ENCODE measurements around the gene DGCR8.

Gene DGCR8

GRCh38 chr22:20079745-20080444, at the start of gene DGCR8:
DGCR8 (plus strand) TSS chr22:20080241; CDS start chr22:20085964, 5,723 bp downstream.
- peak; percentile 26 for DNase-seq (ENCODE audit: low read depth)

- DNase-seq (ENCODE audit: low read depth) = no peak
Observed at GRCh38 chr22:20031732-20032406, 48.2 kb upstream of the DGCR8 start.

GRCh38 chr22:20032407-20032991, 47.5 kb upstream of the DGCR8 start:
- DNase-seq (ENCODE audit: low read depth) = no peak

DNA sequence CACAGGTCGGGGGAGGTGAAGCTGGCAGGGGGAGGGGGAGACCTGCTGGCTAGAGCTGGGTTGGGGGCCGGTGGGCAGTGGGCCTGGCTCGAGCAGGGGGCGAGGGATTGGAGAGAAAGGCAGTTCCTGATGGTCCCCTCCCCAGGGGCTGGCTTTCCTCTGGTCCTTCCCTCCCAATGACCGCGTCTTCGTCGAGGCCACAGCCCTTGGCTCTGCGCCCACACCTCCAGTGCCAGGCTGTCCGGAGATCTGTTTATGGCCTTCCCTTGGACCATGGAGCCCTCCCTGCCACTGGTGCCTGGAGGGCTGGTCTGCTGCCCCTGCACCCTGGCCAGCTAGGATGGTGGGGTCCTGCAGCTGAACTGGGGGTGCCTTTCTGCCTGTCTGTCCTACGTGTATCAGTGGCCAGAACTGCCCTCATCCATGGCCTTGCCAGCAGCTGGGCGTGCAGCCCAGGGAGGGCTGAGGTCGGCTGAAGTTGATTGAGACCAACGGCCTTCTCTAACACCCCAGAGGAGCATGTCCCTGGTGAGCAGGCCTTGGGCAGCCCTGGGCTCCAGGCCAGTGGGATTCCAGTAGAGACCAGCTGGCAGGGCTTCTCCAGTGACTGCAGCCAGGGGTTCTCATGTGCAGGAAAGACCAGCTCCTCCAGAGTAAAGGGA, 46.9 kb upstream of the DGCR8 start:
- DNase-seq (ENCODE audit: low read depth) = no peak

DNA sequence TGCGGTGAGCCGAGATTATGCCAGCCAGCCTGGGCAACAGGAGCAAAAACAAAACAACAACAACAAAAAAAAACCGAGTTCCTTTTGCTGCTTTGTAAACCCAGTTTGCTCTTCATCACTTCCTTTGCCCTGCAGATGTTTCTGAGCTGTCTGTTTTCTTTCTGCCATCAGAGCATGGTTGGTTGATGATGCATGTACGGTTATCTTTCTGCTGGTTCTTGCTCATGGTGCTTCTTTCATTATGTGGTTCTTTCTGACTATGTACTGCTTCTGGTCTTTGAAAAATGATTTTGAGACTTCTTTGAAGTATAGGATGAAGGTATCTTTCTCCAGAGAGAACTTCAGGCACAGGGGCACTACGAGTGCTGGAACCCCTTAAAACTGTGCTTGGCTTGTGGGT, 45.9 kb upstream of the DGCR8 start:
- DNase-seq (ENCODE audit: low read depth) = no peak

DNA sequence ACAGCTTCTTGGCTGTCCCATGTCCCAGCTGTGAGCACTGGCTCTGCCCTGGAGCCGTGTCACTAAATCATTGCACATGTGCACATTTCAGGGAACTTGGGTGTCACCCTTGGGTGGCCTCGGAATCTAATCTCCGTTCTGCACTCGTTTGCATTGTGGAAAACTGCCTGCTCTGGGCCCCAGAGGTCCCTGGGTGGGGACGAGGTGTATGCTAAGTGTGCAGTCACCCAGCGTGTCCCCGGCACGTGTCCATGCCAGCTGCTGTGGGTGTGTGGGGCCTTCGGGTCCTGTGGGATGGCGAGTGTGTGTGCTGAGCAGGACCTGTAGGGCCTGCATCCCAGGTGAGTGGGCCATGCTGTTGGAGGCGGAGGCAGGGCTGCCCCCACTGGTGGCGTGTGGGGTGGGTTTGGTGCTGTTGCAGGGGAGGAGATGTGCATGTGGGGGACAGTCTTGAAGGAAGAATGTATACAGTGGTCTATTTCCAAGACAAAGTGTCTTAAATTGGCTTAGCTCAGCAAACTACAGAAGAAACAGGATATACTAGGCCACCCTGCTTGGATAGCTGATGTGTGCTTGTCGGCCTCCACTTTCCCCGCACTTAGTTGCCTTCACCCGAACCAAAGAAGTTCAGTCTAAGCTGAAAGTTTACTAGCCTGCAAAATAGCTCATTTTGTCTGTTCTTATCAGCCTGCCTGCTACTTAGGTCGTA, 44.5 kb upstream of the DGCR8 start:
- no peak for DNase-seq (ENCODE audit: low read depth)

DNA sequence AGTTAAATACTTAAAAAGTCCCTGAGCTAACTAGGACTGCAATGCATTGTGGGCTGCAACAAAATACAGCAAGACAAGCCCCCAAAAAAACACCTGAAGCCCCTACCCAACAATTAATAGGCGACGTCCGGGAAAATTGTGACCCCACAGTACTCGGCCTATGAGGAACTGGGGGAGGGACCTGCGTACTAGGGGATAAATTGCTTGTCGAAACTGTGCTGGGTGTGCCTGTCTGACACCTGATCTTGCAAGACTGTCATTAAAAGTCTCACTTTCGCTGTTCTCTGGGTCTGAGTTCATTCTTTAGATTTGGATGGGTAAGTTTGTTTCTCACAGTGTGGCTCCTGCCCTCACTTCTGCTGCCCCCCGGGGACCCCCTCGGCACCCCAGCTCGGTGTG, 44.0 kb upstream of the DGCR8 start:
- DNase-seq (ENCODE audit: low read depth) = no peak

- no peak for DNase-seq (ENCODE audit: low read depth)
Observed at GRCh38 chr22:20036535-20037392, 43.3 kb upstream of the DGCR8 start.

DNA sequence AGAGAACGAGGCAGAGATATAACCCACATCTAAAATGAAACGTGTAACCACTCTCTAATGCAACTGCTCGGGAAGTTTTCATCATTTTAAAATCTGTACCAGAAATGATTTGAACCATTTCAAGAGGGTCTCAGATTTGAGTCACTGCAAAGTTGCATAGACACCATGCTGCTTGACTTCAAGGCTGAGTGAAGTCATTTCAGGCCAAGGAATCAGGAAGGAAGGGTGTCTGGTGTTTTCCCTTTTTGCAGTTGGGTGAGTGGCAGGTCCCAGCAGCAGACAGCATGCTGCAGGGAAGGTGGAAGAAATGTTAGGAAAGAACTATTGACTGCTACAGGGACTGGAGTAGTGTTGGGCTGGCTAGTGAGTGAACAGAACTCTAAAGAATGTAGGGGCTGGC, 42.6 kb upstream of the DGCR8 start:
- no peak for DNase-seq (ENCODE audit: low read depth)

GRCh38 chr22:20038574-20038973, 41.5 kb upstream of the DGCR8 start:
- DNase-seq (ENCODE audit: low read depth) = no peak

DNA sequence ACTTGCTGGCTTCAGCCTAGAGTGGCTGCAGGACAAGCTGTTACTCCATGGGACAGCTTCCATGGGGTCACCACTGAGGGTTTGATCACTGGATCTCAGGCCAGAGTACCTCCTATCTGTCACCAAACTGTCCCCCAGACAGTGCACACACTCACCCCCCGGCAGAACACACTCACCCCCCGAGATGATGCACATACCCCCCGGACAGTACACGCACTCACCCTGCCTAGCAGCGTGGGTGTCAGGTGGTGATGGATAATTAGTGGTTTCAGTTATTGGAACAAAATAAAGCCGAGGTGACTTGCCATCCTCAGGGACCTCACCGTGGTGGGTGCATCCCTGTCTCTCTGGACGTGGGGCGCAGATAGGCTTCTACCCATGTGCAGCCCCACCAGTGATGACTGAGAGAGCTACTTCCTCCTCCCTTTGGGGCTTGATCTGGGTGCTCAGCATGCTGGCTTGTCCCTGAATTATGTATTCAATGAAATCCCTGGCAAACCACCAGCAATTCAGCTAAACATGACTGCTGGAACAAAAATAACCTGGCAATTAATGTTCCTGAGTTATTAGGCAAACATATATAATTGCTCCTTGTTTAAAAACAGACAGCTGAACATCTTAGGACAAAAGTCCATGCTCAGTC, 40.2 kb upstream of the DGCR8 start:
- DNase-seq (ENCODE audit: low read depth) = no peak

- DNase-seq (ENCODE audit: low read depth) = no peak
Observed at GRCh38 chr22:20040327-20041200, 39.5 kb upstream of the DGCR8 start.

- no peak for DNase-seq (ENCODE audit: low read depth)
Observed at GRCh38 chr22:20043057-20043996, 36.7 kb upstream of the DGCR8 start.

DNA sequence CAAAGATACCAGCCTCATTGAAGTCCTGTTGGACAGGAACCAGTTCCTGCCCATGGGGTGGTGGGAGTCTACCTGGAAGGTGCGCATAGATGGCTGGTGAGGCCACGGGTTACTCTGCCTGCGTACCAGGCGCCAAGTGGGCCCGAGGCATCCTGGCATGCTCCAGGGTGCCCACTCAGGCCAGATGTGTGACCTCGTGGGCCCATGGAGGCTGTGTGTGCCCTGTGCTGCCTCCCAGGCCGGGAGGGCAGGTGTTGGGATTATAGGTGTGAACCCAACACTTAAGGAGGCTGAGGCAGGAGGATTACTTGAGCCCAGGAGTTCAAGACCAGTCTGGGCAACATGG, 36.1 kb upstream of the DGCR8 start:
- no peak for DNase-seq (ENCODE audit: low read depth)

- no peak for DNase-seq (ENCODE audit: low read depth)
Observed at GRCh38 chr22:20044495-20045151, 35.4 kb upstream of the DGCR8 start.

- no peak for DNase-seq (ENCODE audit: low read depth)
Observed at GRCh38 chr22:20046730-20047129, 33.3 kb upstream of the DGCR8 start.

DNA sequence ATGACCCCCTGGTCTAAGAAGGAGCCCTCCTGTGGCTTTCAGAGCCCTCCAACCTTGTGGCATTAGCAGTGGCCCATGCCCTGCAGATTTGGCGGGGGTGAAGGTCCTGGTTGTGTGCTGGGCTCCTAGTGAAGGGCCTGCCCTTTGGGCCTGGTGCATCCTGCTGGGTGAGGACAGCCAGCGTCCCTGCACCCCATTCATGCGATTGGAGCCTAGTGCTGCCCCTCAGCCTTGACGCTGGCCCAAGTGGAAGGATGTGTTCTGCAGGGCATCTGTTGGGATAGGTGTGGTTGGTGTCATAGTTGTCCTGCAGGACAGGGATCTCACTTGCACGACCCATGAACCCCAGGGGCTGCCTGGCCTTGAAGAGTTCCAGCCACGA, 28.1 kb upstream of the DGCR8 start:
- no peak for DNase-seq (ENCODE audit: low read depth)
